ENCODE results near the gene RNPC3.

RNPC3 gene, protein sequence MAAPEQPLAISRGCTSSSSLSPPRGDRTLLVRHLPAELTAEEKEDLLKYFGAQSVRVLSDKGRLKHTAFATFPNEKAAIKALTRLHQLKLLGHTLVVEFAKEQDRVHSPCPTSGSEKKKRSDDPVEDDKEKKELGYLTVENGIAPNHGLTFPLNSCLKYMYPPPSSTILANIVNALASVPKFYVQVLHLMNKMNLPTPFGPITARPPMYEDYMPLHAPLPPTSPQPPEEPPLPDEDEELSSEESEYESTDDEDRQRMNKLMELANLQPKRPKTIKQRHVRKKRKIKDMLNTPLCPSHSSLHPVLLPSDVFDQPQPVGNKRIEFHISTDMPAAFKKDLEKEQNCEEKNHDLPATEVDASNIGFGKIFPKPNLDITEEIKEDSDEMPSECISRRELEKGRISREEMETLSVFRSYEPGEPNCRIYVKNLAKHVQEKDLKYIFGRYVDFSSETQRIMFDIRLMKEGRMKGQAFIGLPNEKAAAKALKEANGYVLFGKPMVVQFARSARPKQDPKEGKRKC

DNA sequence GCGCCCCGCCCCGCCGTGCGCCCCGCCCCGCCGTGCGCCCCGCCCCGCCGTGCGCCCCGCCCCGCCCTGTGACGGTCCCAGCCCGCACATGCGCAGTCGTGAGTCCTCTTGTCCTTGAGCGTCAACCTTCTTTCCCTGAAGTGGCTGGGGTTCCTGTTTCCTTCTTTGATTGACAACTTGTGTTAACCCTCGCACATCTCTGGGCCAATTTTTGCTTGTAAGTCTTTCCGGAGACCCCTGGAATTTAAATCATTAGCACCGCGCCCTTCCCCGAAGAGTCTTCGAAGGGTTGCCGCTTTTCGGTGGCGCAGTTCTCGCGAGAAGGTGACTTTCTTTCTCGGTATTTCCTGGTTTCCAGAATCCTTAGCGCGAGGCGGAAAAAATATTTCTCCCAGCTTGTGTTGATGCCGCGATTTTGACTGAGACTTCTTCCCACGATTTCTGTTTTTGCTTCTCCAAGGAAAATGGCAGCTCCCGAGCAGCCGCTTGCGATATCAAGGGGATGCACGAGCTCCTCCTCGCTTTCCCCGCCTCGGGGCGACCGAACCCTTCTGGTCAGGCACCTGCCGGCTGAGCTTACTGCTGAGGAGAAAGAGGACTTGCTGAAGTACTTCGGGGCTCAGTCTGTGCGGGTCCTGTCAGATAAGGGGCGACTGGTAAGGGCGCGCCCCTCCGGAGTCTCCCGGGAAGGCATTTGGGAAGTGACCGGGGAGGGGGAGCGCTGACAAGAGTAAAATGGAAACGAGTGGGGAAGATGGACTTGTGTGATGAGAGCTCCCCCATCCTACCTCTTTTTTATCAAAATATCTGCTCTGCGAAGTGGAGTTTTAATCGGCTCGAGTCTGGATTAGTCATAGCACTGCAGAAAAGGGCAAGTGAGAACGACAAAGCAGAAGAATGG lies at the start of gene RNPC3:
Gene RNPC3 (plus strand): TSS at position 93 of the 901 bp plus-strand sequence. CDS start 372 bp downstream, at position 465.
- TF ChIP-seq, protein P1, sequence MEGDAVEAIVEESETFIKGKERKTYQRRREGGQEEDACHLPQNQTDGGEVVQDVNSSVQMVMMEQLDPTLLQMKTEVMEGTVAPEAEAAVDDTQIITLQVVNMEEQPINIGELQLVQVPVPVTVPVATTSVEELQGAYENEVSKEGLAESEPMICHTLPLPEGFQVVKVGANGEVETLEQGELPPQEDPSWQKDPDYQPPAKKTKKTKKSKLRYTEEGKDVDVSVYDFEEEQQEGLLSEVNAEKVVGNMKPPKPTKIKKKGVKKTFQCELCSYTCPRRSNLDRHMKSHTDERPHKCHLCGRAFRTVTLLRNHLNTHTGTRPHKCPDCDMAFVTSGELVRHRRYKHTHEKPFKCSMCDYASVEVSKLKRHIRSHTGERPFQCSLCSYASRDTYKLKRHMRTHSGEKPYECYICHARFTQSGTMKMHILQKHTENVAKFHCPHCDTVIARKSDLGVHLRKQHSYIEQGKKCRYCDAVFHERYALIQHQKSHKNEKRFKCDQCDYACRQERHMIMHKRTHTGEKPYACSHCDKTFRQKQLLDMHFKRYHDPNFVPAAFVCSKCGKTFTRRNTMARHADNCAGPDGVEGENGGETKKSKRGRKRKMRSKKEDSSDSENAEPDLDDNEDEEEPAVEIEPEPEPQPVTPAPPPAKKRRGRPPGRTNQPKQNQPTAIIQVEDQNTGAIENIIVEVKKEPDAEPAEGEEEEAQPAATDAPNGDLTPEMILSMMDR (IDR thresholded peaks at IDR 0.05), result no peak

GRCh38 chr1:103477101-103477500 lies 48.4 kb upstream of the RNPC3 start:
- TF ChIP-seq, protein P1 (IDR thresholded peaks at IDR 0.05), result no peak

DNA sequence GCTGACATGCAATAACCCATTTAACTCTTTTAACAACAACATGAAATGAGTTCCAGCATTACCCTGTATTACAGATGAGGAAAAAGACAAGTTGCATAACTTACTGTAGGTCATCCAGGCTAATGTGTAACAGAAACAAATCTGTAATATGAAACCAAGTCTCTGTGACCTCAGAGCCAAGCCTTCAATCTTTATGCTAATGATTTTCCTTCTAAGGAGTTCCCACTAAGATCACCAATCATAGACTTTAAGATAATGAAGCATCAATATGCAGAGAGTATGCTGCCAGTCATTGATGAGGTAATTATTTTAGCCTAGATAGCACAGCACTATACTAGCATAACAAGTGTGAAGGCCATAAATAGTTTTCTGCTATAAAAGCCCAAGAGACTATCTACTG lies 35.6 kb upstream of the RNPC3 start:
- TF ChIP-seq, protein P1 (IDR thresholded peaks at IDR 0.05), result no peak

DNA sequence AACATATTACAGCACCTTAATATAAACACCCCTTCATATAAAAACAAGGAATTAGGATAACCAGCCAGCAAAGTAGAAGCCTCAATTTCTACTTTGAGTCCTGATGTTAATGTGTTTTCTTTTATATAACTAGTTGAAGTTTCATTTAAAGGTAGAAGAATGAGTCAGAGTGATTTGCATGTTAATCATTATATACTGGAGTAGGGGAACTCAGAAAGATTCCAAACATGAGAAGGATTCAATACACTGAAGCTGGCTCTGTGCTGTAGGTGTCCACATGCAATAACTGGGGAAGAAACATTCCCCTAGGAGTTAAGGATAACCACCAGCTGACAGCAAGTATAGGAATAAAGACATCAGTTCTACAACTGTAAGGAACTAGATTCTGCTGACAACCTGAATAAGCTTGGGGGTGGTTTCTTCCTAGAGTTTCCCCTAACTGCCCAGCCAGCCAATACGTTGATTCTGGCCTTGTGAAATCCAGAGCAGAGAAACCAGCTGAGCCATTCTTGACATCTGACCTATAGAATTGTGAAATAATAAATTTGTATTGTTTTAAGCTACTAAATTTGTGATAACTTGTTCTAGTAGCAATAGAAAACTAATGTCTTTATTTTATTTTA lies 33.4 kb upstream of the RNPC3 start:
- TF ChIP-seq, protein P1 (IDR thresholded peaks at IDR 0.05), result no peak

DNA sequence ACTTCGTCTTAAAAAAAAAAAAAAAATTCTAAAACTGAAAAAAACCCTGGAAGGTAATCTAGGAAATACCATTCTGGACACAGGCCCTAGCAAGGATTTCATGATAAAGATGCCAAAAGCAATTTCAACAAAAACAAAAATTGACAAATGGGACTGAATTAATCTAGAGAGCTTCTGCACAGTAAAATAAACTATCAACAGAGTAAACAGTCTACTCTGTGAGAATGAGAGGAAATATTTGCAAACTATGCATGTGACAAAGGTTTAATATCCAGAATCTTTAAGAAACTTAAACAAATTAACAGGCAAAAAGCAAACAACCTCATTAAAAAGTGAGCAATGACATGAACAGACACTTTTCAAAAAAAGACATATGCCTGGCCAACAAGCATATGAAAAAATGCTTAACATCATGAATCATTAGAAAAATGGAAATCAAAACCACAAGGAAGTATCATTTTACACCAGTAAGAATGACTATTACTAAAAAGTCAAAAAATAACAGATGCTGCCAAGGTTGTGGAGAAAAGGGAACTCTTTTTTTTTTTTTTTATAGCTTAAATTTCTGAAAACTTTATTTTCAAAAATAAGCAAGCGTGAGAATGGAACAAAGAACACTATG lies 29.4 kb upstream of the RNPC3 start:
- TF ChIP-seq, protein P1 (IDR thresholded peaks at IDR 0.05), result no peak

GRCh38 chr1:103497404-103497803 lies 28.1 kb upstream of the RNPC3 start:
- TF ChIP-seq, protein P1 (IDR thresholded peaks at IDR 0.05), result no peak

GRCh38 chr1:103509250-103509649 lies 16.2 kb upstream of the RNPC3 start:
- TF ChIP-seq, protein P1 (IDR thresholded peaks at IDR 0.05), result no peak
